HG03378 (cell line): ENCODE results near the gene B3GNT7.
A peak's percentile ranks its signal among the peaks of the same experiment; 100 is the strongest.

ENCODE experiments used
- ATAC-seq: cut with Tn5 transposase; IDR thresholded peaks from one replicate; pipeline ENCODE4 v1.9.1; 2021; ENCODE audit warnings: mild to moderate bottlenecking, moderate library complexity; ENCODE audit not compliant: unreplicated experiment

Gene B3GNT7

DNA sequence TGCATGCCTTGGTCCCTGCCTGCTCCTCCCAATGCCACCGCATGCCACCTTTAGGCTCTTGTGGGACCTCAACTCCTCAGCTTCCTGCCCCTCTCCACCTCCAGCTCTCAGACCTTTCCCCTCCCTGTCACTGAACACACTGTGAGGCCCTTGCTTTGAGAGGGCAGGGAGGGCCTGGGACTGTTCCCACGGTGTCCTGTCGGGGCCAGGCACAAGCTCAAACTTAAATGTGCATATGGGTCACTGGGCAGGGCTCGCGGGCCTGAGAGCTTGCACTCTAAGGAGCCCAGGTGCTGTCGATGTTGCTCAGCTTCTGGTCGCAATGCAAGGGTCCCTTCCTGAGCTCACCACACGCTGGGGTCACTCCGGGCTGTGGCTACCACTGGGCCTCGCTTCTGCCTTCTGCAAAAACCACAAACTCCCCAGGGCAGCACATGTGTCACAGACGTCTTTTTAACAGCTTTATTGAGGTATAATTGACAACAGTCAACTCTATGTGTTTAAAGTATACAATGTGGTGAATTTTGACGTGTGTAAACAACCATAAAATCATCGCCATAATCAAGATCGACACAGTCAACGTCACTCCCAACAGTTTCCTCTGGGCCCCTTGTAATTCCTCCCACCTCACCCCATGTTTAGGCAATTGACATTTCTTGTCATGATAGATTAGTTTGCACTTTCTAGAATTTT, 11.9 kb upstream of the B3GNT7 start:
- no peak for ATAC-seq

DNA sequence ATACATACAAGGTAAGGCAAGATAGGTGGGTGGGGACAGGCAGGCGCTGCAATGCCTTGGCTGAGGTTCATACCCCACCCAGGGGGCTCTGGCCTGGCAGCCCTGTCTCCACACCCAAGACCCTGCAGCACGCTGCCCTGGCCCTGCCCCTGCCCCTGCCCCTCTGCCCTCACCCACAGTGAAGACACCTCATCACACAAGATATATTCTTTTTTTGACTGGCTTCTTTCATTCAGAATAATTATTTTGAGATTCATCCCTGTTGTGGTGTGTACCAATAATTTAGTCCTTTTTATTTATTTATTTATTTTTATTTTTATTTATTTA, 11.4 kb upstream of the B3GNT7 start:
- ATAC-seq: no peak

DNA sequence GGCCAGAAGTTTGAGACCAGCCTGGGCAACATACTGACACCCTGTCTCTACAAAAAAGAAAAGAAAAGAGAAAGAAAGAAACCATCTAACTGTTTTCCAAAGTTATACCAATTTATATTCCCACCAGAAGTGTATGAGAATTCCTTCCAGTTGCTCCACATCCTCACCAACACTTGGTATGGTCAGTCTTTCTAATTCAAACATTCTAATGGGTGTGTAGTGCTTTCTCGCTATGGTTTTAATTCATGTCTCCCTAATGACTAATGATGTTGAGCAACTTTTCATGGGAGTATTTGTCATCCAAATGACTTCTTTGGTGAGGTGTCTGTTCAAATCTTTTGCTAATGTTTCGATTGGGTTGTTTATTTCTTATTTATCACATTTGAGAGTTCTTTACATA, 10.5 kb upstream of the B3GNT7 start:
- ATAC-seq: no peak

DNA sequence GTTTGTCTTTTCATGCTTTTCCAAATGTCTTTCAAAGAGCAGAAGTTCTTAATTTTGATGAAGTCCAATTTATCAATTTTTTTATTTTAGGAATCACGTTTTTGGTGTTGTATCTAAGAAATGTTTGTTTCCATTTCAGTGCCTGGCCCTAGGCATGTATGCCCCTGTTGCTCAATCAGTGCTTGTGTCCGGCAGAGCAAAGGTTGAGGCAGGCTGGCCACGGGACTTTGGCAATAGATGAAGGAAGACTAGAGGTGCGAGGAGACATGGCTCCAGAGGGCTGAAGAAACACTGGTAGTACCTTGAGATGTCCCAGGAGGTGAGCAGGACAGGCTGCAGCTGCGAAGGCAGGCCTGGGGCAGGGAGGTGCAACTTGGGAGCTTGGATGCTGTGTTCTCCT, 10.1 kb upstream of the B3GNT7 start:
- ATAC-seq: no peak

DNA sequence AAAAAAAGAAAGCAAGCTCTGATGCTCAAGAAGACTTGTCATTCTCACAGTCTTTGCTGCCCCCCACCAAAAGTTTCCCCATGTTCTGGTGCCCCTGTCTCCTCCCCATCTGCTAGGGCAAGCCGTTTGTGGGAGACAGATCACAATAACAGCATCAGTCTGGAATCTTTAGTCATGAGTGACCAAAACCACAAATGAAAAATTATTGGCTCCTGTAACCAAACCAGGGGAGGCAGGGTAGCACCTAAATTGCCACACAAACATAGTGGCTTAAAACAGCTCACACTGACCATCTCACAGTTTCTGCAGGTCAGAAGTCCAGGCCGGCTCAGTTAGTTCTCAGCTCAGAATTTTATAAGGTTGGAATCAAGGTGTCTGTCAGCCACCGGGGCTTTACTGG, 9.1 kb upstream of the B3GNT7 start:
- no peak for ATAC-seq

DNA sequence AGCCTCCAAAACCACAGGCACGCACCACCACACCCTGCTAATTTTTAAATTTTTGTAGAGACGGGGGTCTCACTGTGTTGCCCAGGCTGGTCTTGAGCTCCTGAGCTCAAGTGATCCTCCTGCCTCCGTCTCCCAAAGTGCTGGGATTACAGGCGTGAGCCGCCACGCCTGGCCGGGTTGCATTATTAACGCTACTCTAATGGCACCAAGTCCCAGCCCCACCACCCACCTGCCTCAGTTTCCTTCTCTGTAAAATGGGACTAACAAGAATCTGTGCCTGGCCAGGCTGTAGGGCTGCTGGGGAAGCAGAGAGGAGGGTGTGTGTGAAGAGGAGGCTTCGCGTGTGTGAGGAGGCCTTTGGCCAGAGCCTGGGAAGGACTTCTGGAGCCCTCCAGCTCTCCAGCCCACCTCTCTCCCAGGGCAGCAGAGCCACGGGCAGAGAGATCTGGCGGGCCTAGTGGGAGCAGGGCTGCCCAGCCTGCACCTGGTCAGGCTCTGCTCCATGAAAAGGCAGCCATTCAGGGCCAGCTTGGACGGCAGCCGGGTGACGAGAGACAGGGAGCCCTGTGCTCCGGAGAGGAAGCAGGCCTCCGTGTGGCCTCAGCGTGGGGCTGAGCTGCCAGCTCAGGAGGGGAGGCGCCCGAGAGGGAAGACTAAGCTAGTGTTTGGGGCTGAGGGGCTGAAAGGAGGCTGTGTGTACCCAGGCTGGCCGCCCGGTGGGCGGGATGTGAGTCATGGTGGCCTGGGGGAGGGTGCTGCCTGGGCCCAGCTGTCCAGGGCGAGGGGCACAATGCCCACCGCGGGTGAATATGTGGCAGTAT, 7.4 kb upstream of the B3GNT7 start:
- no peak for ATAC-seq

DNA sequence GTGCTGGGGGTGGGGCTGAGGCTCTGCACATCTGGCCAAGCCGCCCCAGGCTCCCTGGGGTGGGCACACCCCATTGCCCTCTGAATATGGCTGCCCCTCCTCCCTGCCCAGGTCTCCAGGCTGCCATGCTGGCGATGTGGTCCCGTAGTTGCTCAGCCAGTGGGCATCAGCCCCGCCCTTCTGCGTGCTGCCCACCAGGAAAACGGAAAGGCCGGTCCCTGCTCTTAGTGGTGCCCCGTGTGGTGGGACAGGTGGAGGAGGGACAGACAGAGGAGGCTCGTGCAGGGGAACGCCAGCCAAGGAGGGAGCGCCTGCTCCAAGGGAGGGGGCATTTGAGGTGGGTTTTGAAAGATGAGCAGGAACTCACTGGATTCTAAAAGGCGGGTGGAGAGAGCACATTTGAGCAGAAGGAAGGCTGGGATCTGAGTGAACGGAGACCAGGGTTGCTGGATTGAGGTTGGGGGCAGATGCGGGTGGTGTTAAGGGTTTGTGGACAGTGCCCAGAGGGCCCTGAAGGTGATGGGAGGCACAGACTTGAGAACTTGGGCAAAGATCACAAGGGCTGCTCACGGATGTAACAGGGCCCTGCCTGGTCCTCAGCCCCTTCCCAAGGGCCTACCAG, 6.7 kb upstream of the B3GNT7 start:
- ATAC-seq: no peak

DNA sequence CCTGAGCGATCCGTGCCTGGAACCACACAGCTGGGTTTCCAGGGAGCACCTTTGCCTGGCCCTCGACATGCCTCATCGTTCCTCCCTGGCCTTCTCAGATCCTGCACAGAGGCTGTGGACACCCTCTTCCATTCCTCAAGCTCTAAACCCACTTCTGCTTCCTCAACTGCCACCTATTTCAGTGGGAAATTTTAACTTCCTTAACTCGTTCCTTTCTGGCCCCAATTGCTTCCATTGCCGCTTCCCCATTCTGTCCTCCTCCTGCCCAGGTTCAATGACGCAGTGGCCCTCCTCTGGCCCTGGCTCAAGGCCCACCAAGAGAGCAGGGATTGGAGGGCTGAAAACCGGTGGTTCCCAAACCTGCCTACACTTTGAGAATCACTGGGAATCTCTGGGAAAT, 4.8 kb upstream of the B3GNT7 start:
- no peak for ATAC-seq

DNA sequence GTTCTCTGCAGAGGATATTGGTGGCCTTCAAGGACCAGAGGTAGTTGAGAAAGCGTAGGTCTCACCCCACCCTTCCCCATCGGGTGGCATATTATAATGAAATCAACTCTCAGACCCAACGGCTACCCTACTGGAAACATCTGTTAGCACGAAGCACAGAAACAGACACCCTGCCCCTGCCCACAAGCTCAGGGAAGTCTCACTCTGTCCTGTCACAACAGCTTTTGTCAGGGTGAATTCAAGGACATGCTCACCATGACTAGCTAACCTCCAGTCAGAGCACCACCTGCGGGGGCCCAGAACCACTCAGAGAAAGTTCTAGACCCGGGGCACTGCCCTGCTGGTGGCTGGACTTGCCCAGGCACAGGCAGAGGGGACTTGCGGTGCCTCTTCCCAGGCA, 3.5 kb upstream of the B3GNT7 start:
- ATAC-seq: no peak

DNA sequence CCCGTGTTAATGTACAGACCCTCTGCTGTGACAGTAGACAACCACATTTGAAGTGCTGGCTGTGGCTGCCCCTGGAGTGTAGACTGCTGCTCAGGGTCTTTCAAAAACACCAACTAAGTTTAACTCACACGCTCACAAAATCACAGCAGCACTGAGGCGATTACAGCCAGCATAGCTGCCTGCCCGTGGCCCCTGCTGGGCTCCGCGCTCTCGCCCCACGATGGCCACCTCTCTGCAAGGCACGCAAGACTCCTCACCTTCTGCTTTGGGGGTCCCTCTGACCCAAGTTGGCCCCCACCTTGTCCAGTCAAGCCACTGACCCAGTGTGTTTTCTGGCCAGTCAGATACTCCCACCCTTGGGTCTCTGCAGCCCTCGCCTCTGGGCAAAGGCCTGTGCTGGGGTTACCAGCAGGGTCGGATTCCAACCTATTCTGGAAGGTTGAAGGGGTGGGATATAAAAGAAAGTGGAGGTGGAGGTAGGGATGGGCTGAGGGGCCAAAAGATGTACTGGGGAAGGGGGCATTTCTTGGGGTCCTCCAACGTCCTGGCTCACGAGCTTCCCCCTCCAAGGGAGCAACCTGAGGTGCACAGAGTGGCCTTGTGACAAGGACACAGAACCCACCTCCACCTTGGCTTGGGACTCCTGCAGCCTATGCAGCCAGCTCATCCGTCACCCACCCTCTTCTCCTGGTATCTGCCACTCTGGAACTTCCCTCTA, 2.9 kb upstream of the B3GNT7 start:
- ATAC-seq: no peak

DNA sequence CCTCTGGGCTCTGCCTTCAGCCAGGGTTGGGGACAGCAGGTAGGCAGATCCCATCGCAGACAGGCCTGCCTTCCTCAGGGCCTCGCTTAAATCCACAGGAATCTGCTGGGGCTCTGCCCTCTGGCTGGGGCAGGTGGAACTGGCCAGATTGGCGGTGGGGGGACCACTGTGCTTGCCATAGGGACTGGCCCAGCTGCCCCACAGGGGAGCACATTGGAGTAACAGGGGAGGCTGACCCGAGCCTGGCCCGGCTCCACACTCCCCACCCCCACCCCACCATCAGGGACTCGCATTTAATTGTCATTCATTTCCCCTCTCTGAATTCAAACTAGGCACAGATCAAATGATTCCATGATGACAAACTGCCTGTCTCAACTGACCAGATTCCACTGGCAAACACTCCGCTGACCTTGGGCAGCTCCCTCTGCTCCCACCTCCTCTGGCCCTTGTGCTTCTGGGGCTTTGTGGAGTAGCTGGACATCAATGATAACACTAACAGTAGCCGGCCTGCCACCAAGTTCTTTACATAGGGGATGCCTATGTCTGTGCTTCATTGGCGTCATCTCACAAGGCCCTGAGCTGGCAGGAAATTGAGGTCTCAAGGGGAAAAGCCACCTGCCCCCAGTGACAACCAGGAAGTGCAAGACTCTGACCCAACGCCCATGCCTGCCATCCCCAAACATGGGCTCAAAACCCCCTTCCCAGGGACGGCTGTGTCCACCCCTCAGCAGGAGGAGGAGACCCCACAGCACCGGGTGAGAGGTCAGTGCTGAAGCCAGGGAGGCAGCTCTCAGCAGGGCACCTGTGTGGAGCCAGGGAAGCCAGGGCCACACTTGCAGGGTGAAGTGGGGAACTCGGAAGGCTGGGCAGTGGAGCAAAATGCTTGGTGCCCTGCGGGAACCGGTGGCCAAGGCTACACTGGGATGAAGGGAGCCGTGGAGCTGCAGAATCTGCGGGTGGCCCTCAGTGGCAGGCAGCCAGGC, 2.1 kb upstream of the B3GNT7 start:
- peak; percentile 35 for ATAC-seq

DNA sequence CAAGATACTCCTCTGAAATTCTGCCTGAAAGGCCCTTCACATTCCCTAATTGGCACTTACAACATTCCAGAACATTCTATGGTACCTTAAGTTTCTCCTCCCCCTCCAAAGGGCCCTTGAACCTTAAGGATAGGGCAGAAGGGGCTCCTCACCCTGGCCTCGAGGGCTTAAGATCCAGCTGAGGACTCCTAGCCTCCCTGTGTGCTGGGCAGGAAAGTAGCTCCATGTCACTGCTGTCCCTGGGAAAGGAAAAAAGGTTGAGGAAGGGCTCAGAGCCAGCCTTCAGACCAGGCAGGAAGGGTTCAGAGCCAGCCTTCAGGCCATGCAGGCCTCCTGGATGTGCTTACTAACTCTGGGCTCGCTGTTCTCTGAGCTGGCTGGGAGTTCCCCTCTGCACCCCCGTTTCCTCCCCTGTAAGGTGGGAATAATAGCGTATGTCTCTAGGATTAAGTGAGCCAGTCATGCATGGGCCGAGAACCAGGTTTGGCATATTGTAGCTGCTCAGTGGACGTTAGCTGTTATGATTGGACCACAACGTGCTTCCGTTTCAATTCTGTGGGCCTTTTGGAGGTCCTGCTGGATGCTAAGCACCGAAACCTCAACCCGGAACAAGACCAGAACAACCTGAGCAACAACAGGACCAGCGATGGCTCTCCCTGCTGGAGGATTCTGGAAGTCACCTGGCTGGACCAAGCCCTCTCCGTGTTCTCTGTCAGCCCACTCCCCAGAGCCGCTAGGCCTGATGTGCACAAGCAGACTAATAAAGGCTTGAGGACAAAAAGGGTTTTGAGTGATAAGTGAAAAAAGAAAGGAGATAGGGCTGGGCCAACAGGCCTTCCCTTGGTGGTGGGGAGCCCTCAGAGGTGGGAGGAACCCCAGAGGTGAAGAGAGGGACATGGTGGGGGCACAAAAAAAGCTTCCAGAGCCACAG, 1.0 kb upstream of the B3GNT7 start:
- peak; percentile 52 for ATAC-seq

DNA sequence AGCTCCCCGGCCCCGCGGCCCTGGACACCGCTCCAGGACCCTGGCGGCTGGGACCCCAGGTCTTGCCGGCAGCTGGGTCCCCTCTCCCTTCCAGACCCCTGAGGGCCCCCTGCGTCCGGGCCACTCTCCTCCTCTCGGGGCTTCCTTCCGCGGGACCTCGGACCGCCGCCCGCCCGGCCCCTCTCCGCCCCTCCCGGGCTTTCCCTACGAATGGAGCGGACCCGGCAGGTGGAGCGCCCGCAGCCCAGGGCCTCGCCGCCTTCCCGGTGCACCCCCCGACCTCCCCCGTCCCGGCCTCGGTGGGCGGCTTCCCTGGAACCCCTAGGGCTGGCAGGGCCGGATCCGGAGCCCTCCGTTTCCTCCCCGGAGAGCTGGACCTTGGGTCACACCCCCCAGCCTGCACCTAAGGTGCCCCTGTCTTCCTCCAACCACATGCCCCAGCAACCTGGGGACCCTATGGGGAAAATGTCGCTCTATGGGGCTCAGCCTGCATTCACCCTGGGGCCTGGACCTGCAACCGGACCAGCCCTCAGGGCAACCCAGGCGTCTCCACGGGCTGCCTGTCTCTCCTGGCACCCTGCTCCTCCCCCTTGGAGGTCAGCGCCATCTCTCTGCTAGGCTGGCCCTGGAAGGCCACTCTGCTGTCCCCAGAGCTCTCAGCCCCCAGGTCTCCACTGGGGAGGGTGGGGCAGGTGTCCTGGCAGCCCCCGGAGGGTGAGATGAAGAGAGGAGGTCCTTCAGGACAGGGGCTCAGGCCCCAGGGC, 730 bp downstream of the B3GNT7 start:
- no peak for ATAC-seq

DNA sequence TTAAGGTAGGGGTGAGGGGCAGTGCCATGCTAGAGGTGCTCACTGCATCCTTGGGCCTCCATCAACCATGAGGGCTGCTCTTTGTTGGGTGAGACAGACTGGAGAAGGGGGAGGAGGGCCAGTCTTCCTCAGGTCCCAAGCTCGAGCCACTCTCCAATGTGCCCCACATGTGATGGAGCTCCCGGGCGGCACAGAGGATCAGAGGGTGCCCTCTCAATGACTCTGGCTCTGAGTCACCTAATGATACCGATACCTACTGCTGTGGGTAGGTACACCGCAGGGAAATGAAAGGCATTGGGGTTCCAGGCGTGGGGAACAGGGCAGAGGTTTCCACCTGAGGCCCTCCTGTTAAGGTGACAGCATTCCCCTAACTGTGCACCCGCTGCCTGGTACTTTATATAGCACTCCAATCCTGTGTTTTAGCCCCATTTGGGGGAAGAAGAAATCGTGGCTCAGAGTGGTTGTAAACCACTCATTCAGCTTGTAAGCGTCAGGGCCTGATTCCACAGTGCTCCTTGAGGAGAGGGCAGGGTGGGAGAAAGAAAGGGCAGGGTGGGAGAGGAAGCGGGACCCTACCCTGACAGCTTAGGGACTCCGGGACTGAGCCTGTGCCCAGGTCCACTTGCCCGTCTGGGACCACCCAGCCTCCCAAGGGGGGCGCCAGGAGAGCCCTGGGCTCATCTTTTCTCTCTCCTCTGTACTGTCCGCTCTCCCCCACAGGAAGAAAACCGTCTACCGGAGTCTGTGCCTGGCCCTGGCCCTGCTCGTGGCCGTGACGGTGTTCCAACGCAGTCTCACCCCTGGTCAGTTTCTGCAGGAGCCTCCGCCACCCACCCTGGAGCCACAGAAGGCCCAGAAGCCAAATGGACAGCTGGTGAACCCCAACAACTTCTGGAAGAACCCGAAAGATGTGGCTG, 1.8 kb downstream of the B3GNT7 start:
- ATAC-seq: no peak

DNA sequence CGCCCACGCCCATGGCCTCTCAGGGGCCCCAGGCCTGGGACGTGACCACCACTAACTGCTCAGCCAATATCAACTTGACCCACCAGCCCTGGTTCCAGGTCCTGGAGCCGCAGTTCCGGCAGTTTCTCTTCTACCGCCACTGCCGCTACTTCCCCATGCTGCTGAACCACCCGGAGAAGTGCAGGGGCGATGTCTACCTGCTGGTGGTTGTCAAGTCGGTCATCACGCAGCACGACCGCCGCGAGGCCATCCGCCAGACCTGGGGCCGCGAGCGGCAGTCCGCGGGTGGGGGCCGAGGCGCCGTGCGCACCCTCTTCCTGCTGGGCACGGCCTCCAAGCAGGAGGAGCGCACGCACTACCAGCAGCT, 2.4 kb downstream of the B3GNT7 start:
- ATAC-seq: no peak

DNA sequence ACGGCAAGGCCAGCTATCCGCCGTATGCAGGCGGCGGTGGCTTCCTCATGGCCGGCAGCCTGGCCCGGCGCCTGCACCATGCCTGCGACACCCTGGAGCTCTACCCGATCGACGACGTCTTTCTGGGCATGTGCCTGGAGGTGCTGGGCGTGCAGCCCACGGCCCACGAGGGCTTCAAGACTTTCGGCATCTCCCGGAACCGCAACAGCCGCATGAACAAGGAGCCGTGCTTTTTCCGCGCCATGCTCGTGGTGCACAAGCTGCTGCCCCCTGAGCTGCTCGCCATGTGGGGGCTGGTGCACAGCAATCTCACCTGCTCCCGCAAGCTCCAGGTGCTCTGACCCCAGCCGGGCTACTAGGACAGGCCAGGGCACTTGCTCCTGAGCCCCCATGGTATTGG, 3.1 kb downstream of the B3GNT7 start:
- ATAC-seq: no peak

DNA sequence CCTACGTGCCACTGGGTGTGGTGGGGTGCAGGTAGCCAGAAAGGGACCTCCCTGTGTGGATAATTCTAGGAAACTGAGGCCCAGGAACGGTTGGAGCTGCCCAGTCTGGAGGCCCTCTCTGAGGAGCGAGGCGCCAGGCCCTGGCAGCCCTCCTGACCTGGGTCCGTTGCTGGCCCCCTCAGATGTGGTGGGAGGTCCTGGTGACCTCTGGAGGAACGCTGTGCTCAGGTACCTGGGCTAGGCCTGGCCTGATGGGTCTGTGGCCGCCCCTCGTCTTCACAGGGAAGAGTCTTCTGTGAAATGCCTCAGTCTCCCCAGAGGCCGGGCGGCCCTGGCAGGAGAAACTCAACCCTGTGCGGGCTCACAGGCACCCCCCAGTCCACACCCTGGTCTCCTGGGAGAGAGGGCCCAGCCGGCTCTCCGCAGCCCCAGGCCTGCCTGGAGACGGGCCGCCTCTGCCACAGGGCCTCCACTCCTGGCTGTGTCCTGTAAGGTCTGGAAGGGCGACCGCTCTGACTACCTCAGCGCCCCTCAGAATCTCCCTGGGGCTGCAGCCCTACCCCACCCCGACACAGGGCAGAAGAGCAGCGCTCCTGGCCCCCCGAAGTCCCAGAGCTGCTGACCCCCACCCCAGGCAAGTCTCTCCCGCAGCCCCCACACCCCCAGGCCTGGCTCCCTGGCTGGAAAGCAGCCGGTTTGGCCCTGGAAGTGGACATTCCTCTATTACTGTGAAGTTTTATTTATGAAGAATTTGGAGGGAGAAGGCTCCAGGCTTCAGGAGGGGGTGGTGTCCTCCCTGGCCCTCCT, 3.7 kb downstream of the B3GNT7 start:
- ATAC-seq: no peak
